Fibroblast of pulmonary artery (primary cell): ENCODE results near the gene NTM.

Experiments
- DNase-seq: peaks from one replicate; pipeline ENCODE4 v3.0.0-alpha.2; 2010; ENCODE audit warnings: low read depth
- H3K4me3 ChIP-seq: replicated peaks from 2 replicates; pipeline ENCODE4 v1.5.1; 2011; ENCODE audit warnings: low read depth, mild to moderate bottlenecking, control low read depth, low read length, moderate library complexity
- TF ChIP-seq, protein P1 (sequence below): IDR thresholded peaks from 2 replicates; pipeline ENCODE4 v1.5.1; 2011; ENCODE audit warnings: mild to moderate bottlenecking, control low read depth, low read length, inconsistent platforms; ENCODE audit errors: missing control alignments

Gene NTM

DNA sequence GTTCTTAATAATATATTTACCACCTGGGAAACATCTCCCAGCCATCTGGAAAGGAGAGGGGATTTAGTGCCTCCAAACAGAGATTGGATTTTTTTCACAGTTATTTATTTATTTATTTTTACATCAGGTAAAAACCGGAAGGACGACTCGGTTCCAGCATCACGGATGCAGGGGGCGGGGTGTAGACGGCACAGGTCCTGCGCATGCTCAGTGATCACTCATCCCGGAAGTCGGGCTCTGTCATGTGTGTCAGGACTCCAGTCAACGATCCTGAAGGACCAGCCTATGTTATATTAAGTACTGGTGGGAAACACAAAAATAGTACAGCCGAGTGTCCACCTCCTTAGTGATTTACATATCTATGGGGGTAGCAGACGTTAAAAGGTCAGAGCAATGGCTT, 467.6 kb downstream of the NTM start:
- no peak for DNase-seq
- TF ChIP-seq, protein P1, sequence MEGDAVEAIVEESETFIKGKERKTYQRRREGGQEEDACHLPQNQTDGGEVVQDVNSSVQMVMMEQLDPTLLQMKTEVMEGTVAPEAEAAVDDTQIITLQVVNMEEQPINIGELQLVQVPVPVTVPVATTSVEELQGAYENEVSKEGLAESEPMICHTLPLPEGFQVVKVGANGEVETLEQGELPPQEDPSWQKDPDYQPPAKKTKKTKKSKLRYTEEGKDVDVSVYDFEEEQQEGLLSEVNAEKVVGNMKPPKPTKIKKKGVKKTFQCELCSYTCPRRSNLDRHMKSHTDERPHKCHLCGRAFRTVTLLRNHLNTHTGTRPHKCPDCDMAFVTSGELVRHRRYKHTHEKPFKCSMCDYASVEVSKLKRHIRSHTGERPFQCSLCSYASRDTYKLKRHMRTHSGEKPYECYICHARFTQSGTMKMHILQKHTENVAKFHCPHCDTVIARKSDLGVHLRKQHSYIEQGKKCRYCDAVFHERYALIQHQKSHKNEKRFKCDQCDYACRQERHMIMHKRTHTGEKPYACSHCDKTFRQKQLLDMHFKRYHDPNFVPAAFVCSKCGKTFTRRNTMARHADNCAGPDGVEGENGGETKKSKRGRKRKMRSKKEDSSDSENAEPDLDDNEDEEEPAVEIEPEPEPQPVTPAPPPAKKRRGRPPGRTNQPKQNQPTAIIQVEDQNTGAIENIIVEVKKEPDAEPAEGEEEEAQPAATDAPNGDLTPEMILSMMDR, result no peak
- H3K4me3 ChIP-seq, result no peak overlapping the region

DNA sequence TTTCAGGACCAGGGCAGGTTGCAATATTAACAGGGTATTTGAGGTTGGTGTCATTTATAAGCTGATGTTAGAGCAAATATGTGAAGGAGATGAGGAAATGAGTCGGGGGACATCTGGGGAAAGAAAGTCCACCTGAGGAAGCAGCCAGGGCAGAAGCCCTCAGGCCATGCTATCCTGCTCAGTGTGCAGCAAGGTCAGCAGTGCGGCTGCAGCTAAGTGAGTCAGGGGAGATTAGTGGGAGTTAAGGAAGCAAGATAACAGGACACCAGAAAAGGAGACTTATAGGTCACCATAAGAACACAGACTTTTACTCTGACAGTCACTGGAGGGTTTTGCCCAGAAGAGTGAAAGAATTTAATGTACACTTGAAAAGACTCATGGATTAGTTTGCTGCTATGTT, 468.9 kb downstream of the NTM start:
- no peak for DNase-seq
- TF ChIP-seq, protein P1, result no peak

DNA sequence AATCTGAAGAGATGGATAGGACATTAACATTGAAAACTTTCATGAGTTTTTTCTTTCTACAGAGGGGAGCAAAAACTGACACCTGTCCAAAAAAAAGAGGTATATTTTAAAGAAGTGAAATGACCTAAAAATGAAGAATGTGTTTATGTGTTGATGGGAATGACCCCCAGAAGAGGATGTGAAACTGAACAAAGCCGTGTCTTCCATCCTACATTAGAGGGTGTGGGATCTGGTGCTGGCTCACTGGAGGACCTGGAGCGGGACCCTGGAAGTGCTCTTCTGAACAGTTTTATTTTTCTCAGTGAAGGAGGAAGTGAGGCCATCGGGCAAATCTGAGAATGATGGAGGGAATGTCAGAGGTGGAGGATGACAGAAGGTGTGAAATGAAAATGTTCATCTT, 470.1 kb downstream of the NTM start:
- DNase-seq, result no peak
- TF ChIP-seq, protein P1, result no peak
- H3K4me3 ChIP-seq, result no peak overlapping the region

More for the DNA sequence above, 468.9 kb downstream of the NTM start:
- H3K4me3 ChIP-seq, result no peak overlapping the region

DNA sequence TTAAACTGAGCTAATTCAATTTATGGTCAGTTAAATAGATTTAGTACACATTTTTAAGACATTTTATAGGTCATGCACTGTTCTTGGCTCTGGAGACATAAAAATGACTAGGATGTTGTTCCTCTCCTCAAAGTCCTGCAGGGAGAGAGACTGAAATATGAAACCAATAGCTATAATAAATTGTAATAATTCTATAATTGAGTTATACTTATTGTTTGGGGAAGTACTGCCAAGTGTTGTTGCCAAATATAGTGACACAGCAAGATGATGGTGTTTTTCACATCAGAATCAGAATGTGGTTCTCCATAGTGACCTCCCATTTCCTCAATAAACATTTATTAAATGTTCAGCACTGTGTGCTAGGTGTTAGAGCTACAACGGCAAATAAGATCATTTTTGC, 470.6 kb downstream of the NTM start:
- DNase-seq, result peak; percentile 28
- no peak overlapping the region for H3K4me3 ChIP-seq

DNA sequence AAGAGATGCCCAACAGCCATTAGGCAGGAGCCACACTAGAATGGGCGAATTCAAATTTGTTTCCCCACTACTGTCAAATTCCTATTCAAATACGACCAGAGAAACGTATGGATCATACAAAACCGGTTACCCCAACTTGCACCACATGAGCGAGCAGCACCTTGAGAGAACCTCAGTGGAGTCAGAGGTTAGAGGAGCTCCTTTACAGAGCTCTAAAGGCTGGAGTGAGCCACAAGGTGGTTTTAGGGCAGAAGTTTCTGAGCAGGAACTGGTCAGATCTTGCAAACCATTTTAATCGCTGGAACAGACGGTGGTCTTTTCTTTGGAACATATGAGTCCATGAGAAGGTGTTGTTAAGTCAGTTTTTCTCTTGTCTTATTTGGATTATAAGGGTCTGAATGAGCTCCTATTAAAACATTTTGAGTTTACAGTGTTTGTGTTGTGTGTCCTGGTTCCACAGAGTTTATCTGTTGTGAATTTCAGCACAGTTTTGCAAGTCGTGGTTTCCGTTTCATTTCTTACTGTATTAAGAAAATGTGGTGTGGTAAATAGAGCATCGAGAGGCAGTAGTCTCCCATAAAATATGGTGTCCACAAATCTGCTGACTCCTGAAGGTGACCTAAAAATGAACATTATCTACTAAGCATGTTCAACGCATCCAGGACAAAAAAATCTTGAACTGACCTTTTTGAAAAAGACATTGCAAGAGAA, 471.7 kb downstream of the NTM start:
- DNase-seq, result no peak
- TF ChIP-seq, protein P1, result no peak
- no peak overlapping the region for H3K4me3 ChIP-seq

More for the DNA sequence above, 470.6 kb downstream of the NTM start:
- TF ChIP-seq, protein P1, result no peak

DNA sequence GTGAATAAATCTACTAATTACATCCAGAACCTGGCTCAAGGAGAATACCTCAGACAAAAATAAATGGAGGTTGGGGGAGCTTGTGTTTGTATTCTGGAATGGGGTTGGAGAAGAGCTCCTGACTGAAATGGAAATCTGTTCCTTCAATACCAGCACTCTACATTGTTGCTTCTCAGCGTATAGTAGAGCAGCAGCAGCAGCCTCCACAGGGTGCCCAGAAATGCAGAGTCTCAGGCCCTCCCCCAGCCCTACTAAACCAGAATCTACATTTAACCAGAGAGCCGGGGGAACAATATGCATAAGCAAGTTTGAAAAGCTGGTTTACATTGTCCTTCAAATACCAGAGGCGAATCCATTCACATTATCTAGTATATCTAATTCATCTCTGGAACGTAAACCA, 474.8 kb downstream of the NTM start:
- H3K4me3 ChIP-seq, result no peak overlapping the region
- DNase-seq, result no peak
- TF ChIP-seq, protein P1, result no peak

DNA sequence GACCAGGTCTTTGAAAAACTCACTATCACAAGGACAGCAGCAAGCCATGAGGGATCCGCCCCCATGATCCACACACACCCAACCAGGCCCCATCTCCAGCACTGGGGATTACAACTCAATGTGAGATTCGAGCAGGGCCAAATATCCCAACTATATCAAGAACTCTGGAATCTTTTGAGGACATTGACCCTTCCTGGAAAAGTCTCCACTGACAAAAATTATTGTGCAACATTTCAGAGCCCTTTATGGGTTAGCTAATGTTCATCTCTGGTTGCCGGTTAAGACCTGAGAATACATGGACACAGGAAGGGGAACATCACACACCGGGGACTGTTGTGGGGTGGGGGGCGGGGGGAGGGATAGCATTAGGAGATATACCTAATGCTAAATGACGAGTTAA, 479.1 kb downstream of the NTM start:
- no peak overlapping the region for H3K4me3 ChIP-seq
- no peak for DNase-seq
- TF ChIP-seq, protein P1, result no peak
